ENCODE results near the gene TRAF3.

- TF ChIP-seq, protein P1, sequence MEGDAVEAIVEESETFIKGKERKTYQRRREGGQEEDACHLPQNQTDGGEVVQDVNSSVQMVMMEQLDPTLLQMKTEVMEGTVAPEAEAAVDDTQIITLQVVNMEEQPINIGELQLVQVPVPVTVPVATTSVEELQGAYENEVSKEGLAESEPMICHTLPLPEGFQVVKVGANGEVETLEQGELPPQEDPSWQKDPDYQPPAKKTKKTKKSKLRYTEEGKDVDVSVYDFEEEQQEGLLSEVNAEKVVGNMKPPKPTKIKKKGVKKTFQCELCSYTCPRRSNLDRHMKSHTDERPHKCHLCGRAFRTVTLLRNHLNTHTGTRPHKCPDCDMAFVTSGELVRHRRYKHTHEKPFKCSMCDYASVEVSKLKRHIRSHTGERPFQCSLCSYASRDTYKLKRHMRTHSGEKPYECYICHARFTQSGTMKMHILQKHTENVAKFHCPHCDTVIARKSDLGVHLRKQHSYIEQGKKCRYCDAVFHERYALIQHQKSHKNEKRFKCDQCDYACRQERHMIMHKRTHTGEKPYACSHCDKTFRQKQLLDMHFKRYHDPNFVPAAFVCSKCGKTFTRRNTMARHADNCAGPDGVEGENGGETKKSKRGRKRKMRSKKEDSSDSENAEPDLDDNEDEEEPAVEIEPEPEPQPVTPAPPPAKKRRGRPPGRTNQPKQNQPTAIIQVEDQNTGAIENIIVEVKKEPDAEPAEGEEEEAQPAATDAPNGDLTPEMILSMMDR (IDR thresholded peaks at IDR 0.05 in 4 of 5, conservative IDR thresholded peaks at IDR 0.05 in 1 of 5), result no peak
- no peak for TF ChIP-seq POLR2A (IDR thresholded peaks at IDR 0.05)
Measured at GRCh38 chr14:102907980-102908730, 130.9 kb downstream of the TRAF3 start.
